UCSD-AML1 (cell line): Measurements from ENCODE around the gene TANGO2.

ENCODE experiments used
- DNase-seq: peaks from one replicate; lab custom pipeline; 2025; ENCODE audit not compliant: unreplicated experiment; lab: John Stamatoyannopoulos, UW

Gene TANGO2

GRCh38 chr22:20096574-20097420 lies 75.9 kb downstream of the TANGO2 start:
- no peak for DNase-seq

GRCh38 chr22:20099099-20099711 lies 78.3 kb downstream of the TANGO2 start:
- no peak for DNase-seq

GRCh38 chr22:20101638-20102037 lies 80.7 kb downstream of the TANGO2 start:
- no peak for DNase-seq

- no peak for DNase-seq
These were observed 81.4 kb downstream of the TANGO2 start for GRCh38 chr22:20102203-20102780.

- no peak for DNase-seq
These were observed 84.7 kb downstream of the TANGO2 start for GRCh38 chr22:20105456-20106204.

GRCh38 chr22:20106205-20106848 lies 85.4 kb downstream of the TANGO2 start:
- DNase-seq, result no peak

- no peak for DNase-seq
These were observed 85.9 kb downstream of the TANGO2 start for GRCh38 chr22:20106849-20107237.

- DNase-seq, result no peak
These were observed 86.6 kb downstream of the TANGO2 start for GRCh38 chr22:20107471-20107901.

GRCh38 chr22:20107951-20108756 lies 87.2 kb downstream of the TANGO2 start:
- DNase-seq, result no peak

- DNase-seq, result no peak
These were observed 87.9 kb downstream of the TANGO2 start for GRCh38 chr22:20108757-20109230.

GRCh38 chr22:20109411-20110358 lies 88.8 kb downstream of the TANGO2 start:
- DNase-seq, result no peak

GRCh38 chr22:20110359-20110985 lies 89.6 kb downstream of the TANGO2 start:
- no peak for DNase-seq

- no peak for DNase-seq
These were observed 90.3 kb downstream of the TANGO2 start for GRCh38 chr22:20111045-20111688.

GRCh38 chr22:20111689-20112622 lies 91.0 kb downstream of the TANGO2 start:
- DNase-seq, result no peak

- no peak for DNase-seq
These were observed 92.0 kb downstream of the TANGO2 start for GRCh38 chr22:20112623-20113511.
